HCT116 (cell line): ENCODE results near the gene SLC8A1. TPM values are rescaled to one million over a fixed set of nuclear protein-coding genes. Genes with fewer than 3 reads are reported as not detected.

Source experiments
- ATAC-seq: fragments of 200-7000 bp; cut with Tn5 transposase; 2 replicates; pipeline ENCODE4 v1.9.1; 2020; ENCODE audit warnings: mild to moderate bottlenecking, moderate library complexity
- BruUV-seq: library from RNA; stranded (reverse); fragments of 400-500 nt; replicated peaks from 2 replicates; lab custom pipeline; 2021; lab: Mats Ljungman, UMichigan
- CTCF ChIA-PET: fragments of 300-600 bp; sonication (Branson Sonifier 250); formaldehyde crosslinking; loops from one replicate; lab custom pipeline; 2021; ENCODE audit warnings: antibody characterized with exemption; lab: Charles Lee
- POLR2A ChIA-PET: fragments of 300-600, 350-600 bp; sonication (Branson Sonifier 250); formaldehyde crosslinking; loops from one replicate; lab custom pipeline; 2021; ENCODE audit warnings: antibody characterized with exemption; lab: Charles Lee
- RAD21 ChIA-PET, 2 experiments: fragments of 300-600 bp; sonication (Branson Sonifier 250); formaldehyde crosslinking; loops; one replicate each; lab custom pipeline; 2023; ENCODE audit warnings: low total read pairs in 2 of 2; ENCODE audit not compliant: uncharacterized antibody in 2 of 2, unreplicated experiment in 2 of 2, low non-redundant PET in 1 of 2; lab: Charles Lee
- DNase-seq: peaks from one replicate; pipeline ENCODE4 v3.0.0-alpha.2; 2010; ENCODE audit warnings: low read depth, low spot score
- H2AFZ ChIP-seq: fragments of 200-600 bp; shearing (Covaris generic), sonication (generic); 2 replicates; pipeline ENCODE4 v1.6.1; 2017; ENCODE audit warnings: low read depth, mixed run types, mixed read lengths, antibody characterized with exemption, low read length; ENCODE audit not compliant: poor library complexity, severe bottlenecking
- H3K27ac ChIP-seq: 2 replicates; pipeline ENCODE4 v1.5.1; 2012; ENCODE audit warnings: low read depth, low read length
- H3K27me3 ChIP-seq: fragments of 200-600 bp; sonication (generic); 2 replicates; pipeline ENCODE4 v1.6.1; 2016; ENCODE audit warnings: mixed run types, low read length, mixed read lengths; ENCODE audit not compliant: insufficient read depth
- H3K36me3 ChIP-seq, 2 experiments: fragments of 200-500 bp in 1 of 2; fragments of 200-600 bp in 1 of 2; sonication (Bioruptor generic) in 1 of 2; sonication (generic) in 1 of 2; 2 replicates each; pipeline versions ENCODE4 v1.5.1 to v1.6.1; 2014 to 2016; ENCODE audit warnings: low read length in 2 of 2, inconsistent platforms in 1 of 2, mixed read lengths in 1 of 2, mixed run types in 1 of 2; ENCODE audit not compliant: insufficient read depth in 2 of 2, control insufficient read depth in 1 of 2
- H3K4me1 ChIP-seq, 2 experiments: fragments of 200-600 bp in 1 of 2; sonication (generic) in 1 of 2; 2 replicates each; pipeline versions ENCODE4 v1.5.1 to v1.6.1; 2012 to 2017; ENCODE audit warnings: low read length in 2 of 2, inconsistent platforms in 1 of 2, mild to moderate bottlenecking in 1 of 2, mixed read lengths in 1 of 2, mixed run types in 1 of 2, moderate library complexity in 1 of 2; ENCODE audit not compliant: insufficient read depth in 2 of 2, control insufficient read depth in 1 of 2
- H3K4me2 ChIP-seq: fragments of 200-600 bp; sonication (generic); 2 replicates; pipeline ENCODE4 v1.6.1; 2017; ENCODE audit warnings: mixed run types, low read length, mixed read lengths
- H3K4me3 ChIP-seq, 2 experiments: fragments of 200-600 bp in 1 of 2; sonication (generic) in 1 of 2; replicated peaks in 1 of 2; 2 replicates each; pipeline ENCODE4 v1.5.1; 2011 to 2016; ENCODE audit warnings: low read length in 2 of 2, control low read depth in 1 of 2, low read depth in 1 of 2, mild to moderate bottlenecking in 1 of 2, mixed read lengths in 1 of 2, mixed run types in 1 of 2
- H3K79me2 ChIP-seq: fragments of 200-600 bp; sonication (generic); 2 replicates; pipeline ENCODE4 v1.6.1; 2017; ENCODE audit warnings: mild to moderate bottlenecking, mixed run types, low read length, moderate library complexity, mixed read lengths; ENCODE audit not compliant: insufficient read depth
- H3K9ac ChIP-seq: fragments of 200-600 bp; sonication (generic); 2 replicates; pipeline ENCODE4 v1.6.1; 2016; ENCODE audit warnings: low read length, mixed read lengths
- H3K9me2 ChIP-seq: fragments of 200-600 bp; sonication (generic), shearing (Covaris generic); 2 replicates; pipeline ENCODE4 v1.6.1; 2017; ENCODE audit warnings: mixed run types, mild to moderate bottlenecking, moderate library complexity; ENCODE audit not compliant: insufficient read depth
- H3K9me3 ChIP-seq, 2 experiments: fragments of 200-500 bp in 1 of 2; fragments of 200-600 bp in 1 of 2; sonication (Bioruptor generic) in 1 of 2; sonication (generic) in 1 of 2; 2 replicates each; pipeline ENCODE4 v1.6.1; 2014 to 2017; ENCODE audit warnings: low read length in 2 of 2, mixed read lengths in 2 of 2, inconsistent platforms in 1 of 2, low read depth in 1 of 2, mild to moderate bottlenecking in 1 of 2, mixed run types in 1 of 2, moderate library complexity in 1 of 2; ENCODE audit not compliant: control insufficient read depth in 1 of 2, insufficient read depth in 1 of 2
- H4K20me1 ChIP-seq: fragments of 200-600 bp; sonication (generic), shearing (Covaris generic); 2 replicates; pipeline ENCODE4 v1.6.1; 2017; ENCODE audit warnings: mixed run types, mild to moderate bottlenecking, moderate library complexity; ENCODE audit not compliant: insufficient read depth
- CBX3 ChIP-seq: IDR thresholded peaks from 2 replicates; pipeline ENCODE4 v1.6.1; 2012; ENCODE audit warnings: low read depth
- CEBPB ChIP-seq: IDR thresholded peaks from 2 replicates; pipeline ENCODE4 v1.6.1; 2012; ENCODE audit warnings: low read depth
- CTCF ChIP-seq, 3 experiments: fragments of 200-600 bp in 1 of 3; sonication (generic) in 1 of 3; IDR thresholded peaks in 2 of 3; conservative IDR thresholded peaks in 1 of 3; 2 replicates each; pipeline ENCODE4 v1.5.1; 2012 to 2017; ENCODE audit warnings: low read depth in 2 of 3, low read length in 2 of 3, antibody characterized with exemption in 1 of 3, borderline replicate concordance in 1 of 3, control low read depth in 1 of 3, mild to moderate bottlenecking in 1 of 3, mixed read lengths in 1 of 3, mixed run types in 1 of 3, moderate library complexity in 1 of 3; ENCODE audit not compliant: insufficient read depth in 1 of 3
- EZH2 ChIP-seq: fragments of 200-600 bp; sonication (generic); IDR thresholded peaks from 2 replicates; pipeline ENCODE4 v1.6.1; 2017; ENCODE audit warnings: antibody characterized with exemption, mixed run types
- EZH2phosphoT487 ChIP-seq: fragments of 200-600 bp; IDR thresholded peaks from 2 replicates; pipeline ENCODE4 v1.6.1; 2018; ENCODE audit warnings: antibody characterized with exemption, borderline replicate concordance
- FOSL1 ChIP-seq: IDR thresholded peaks from 2 replicates; pipeline ENCODE4 v1.6.1; 2012; ENCODE audit warnings: low read depth
- JUND ChIP-seq: IDR thresholded peaks from 2 replicates; pipeline ENCODE4 v1.6.1; 2012
- MAX ChIP-seq: IDR thresholded peaks from 2 replicates; pipeline ENCODE4 v1.6.1; 2012
- POLR2A ChIP-seq: IDR thresholded peaks from 2 replicates; pipeline ENCODE4 v1.7.0; 2011; ENCODE audit warnings: borderline replicate concordance; ENCODE audit not compliant: insufficient read depth, insufficient read length; ENCODE audit errors: extremely low read depth
- SP1 ChIP-seq: IDR thresholded peaks from 2 replicates; pipeline ENCODE4 v1.6.1; 2012; ENCODE audit warnings: low read depth
- SRF ChIP-seq: IDR thresholded peaks from 2 replicates; pipeline ENCODE4 v1.6.1; 2012; ENCODE audit warnings: low read depth
- ZNF274 ChIP-seq: fragments of 200-500 bp; sonication (Bioruptor generic); IDR thresholded peaks from 2 replicates; pipeline ENCODE4 v1.6.1; 2014; ENCODE audit warnings: mild to moderate bottlenecking, low read depth, low read length, inconsistent platforms
- intact Hi-C: fragments of 100-400 bp; cut with micrococcal nuclease; formaldehyde crosslinking; loops from 2 replicates; pipeline ENCODE4 v1.10.0; 2022
- total RNA-seq: library from RNA; stranded (reverse); gene quantifications from one replicate; pipeline ENCODE4 v1.2.1, GENCODE V29; 2021; ENCODE audit not compliant: unreplicated experiment
- TF ChIP-seq, protein P1 (sequence below): IDR thresholded peaks from 2 replicates; pipeline ENCODE4 v1.6.1; 2011; ENCODE audit warnings: mild to moderate bottlenecking, low read length, moderate library complexity; ENCODE audit not compliant: insufficient replicate concordance; ENCODE audit errors: extremely low read depth

SLC8A1 gene
- total RNA-seq, 1 experiment from 2014 or later, result 0.07 TPM

DNA sequence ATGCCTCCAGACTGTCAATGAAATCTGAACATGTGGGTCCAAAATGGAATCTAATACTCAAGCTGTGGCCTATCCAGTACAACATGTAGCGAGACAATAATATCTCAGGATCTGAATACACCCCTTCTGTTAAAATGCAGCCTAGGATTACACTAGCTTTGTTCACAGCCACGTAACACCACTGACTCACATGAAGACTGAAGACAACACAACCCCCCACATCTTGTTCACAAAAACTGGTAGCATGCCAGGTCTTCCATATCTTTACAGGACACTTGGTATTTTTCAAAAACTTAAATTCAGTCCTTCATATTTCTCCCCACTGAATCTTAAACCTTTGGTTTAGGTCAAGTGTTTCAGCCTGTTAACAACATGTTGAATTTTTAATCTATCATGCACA lies 84.2 kb downstream of the SLC8A1 start:
- H3K9me2 ChIP-seq, result no peaks in the 10 kb centered on the region
- RAD21 ChIA-PET, result no interaction called here
- DNase-seq (no peak), ATAC-seq (no peak)
- H3K36me3 ChIP-seq, result no peaks in the 10 kb centered on the region
- H3K9me3 ChIP-seq, result no peaks in the 10 kb centered on the region
- no peaks in the 10 kb centered on the region for H3K79me2 ChIP-seq
- no peaks in the 10 kb centered on the region for H4K20me1 ChIP-seq
- no peak overlapping the region for H3K4me3 ChIP-seq
- no TSS peak for BruUV-seq
- no peak overlapping the region for H3K27ac ChIP-seq
- no peak overlapping the region for H3K4me2 ChIP-seq
- no peaks in the 10 kb centered on the region for H3K27me3 ChIP-seq
- no peak for TF ChIP-seq EZH2phosphoT487
- TF ChIP-seq ZNF274, result no peak
- TF ChIP-seq, protein P1, sequence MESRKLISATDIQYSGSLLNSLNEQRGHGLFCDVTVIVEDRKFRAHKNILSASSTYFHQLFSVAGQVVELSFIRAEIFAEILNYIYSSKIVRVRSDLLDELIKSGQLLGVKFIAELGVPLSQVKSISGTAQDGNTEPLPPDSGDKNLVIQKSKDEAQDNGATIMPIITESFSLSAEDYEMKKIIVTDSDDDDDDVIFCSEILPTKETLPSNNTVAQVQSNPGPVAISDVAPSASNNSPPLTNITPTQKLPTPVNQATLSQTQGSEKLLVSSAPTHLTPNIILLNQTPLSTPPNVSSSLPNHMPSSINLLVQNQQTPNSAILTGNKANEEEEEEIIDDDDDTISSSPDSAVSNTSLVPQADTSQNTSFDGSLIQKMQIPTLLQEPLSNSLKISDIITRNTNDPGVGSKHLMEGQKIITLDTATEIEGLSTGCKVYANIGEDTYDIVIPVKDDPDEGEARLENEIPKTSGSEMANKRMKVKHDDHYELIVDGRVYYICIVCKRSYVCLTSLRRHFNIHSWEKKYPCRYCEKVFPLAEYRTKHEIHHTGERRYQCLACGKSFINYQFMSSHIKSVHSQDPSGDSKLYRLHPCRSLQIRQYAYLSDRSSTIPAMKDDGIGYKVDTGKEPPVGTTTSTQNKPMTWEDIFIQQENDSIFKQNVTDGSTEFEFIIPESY, result no peak
- TF ChIP-seq CBX3, result no peak
- TF ChIP-seq CEBPB, result no peak
- TF ChIP-seq FOSL1, result no peak
- no peak for TF ChIP-seq JUND
- no peak for TF ChIP-seq MAX
- no peak for TF ChIP-seq SP1
- TF ChIP-seq CTCF (IDR thresholded peaks at IDR 0.05 in 2 of 3, conservative IDR thresholded peaks at IDR 0.05 in 1 of 3; ENCODE audit: borderline replicate concordance in 1 of 3, insufficient read depth in 1 of 3, low read depth in 2 of 3, low read length in 2 of 3), result no peak
- TF ChIP-seq SRF, result no peak
- TF ChIP-seq EZH2, result no peak
- TF ChIP-seq POLR2A, result no peak
- CTCF ChIA-PET, result no interaction called here
- POLR2A ChIA-PET, result no interaction called here
- H2AFZ ChIP-seq, result no peak overlapping the region
- H3K9ac ChIP-seq, result no peak overlapping the region
- H3K4me1 ChIP-seq, result peaks cover 0 to 3% of the 10 kb centered on the region in 2 experiments; a peak in 1 of 4 replicates
- intact Hi-C loops, result no loop called here
